Upper lobe of right lung (tissue), 1 donor: ENCODE measurements around the gene TIMP3. TPM values are rescaled to one million over a fixed set of nuclear protein-coding genes. Genes with fewer than 3 reads are reported as not detected.

ENCODE experiments used
- ATAC-seq: fragments of 200-7000 bp; cut with Tn5 transposase; one replicate; pipeline ENCODE4 v1.9.1; 2020; ENCODE audit warnings: mild to moderate bottlenecking, moderate library complexity
- DNase-seq: peaks from one replicate; pipeline ENCODE4 v3.0.0-alpha.2; 2020
- H3K27ac ChIP-seq: fragments of 200-600 bp; one replicate; pipeline ENCODE4 v1.8.0; 2022
- H3K27me3 ChIP-seq: fragments of 200-600 bp; one replicate; pipeline ENCODE4 v1.8.0; 2022; ENCODE audit warnings: mild to moderate bottlenecking
- H3K36me3 ChIP-seq: fragments of 200-600 bp; one replicate; pipeline ENCODE4 v1.8.0; 2022
- H3K4me1 ChIP-seq: fragments of 200-600 bp; one replicate; pipeline ENCODE4 v1.8.0; 2022
- H3K4me3 ChIP-seq: fragments of 200-600 bp; one replicate; pipeline ENCODE4 v1.8.0; 2022; ENCODE audit warnings: mild to moderate bottlenecking
- H3K9me3 ChIP-seq: fragments of 200-600 bp; one replicate; pipeline ENCODE4 v1.8.0; 2022
- intact Hi-C: fragments of 100-400 bp; cut with DNase I; formaldehyde crosslinking; loops from one replicate; pipeline ENCODE4 v1.11.0; 2022
- total RNA-seq: library from RNA; stranded (reverse); fragmentation: NEBNext Ultra II Directional; extraction: Animal tissue kit (Norgen Biotek cat#: 25700); gene quantifications from one replicate; pipeline ENCODE4 v1.2.1, GENCODE V29; 2021
- TF ChIP-seq, protein P1 (sequence below): fragments of 200-600 bp; IDR thresholded peaks from one replicate; pipeline ENCODE4 v1.8.0; 2022; ENCODE audit warnings: antibody characterized with exemption
- donor health status: DM: no; HTN: yes; CAD: no; lungs with severe emphysema.

TIMP3 gene
- total RNA-seq, 1 donor from 2014 or later: 749 TPM

DNA sequence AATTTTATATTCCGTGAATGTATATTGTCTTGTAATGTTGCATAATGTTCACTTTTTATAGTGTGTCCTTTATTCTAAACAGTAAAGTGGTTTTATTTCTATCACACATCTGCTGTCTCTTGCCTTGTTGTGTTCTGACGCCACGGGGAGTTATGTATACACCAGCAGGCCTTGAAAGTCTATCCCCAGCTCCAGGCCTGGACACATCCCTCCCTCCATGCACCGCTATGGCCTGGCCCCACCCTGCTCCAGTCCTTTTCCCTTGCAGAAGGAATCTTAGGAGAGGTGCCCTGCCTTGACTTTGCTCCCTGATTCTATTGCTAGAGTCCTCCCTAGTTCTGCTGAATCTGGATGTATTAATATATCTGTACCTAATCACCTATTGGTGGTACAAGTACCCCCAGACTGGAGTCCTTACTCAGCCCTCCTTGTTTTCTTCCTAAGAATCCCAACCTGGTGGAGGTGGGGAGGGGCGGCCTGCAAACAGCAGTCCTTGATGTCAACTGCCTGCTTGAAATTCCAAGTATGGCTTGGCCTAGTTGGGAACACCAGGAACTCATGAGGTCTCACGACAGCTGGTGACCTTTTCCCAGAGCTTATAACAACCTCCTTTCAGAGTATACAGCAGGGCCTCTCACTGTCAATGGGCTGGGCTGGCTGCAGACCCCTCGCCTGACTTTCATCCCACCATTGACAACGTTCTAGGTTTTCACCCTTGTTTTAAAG, 61.6 kb downstream of the TIMP3 start:
- ATAC-seq (peak; percentile 7), DNase-seq (no peak)
- no peaks in the 10 kb centered on the region for H3K4me1 ChIP-seq
- intact Hi-C loops: no loop called here
- TF ChIP-seq, protein P1, sequence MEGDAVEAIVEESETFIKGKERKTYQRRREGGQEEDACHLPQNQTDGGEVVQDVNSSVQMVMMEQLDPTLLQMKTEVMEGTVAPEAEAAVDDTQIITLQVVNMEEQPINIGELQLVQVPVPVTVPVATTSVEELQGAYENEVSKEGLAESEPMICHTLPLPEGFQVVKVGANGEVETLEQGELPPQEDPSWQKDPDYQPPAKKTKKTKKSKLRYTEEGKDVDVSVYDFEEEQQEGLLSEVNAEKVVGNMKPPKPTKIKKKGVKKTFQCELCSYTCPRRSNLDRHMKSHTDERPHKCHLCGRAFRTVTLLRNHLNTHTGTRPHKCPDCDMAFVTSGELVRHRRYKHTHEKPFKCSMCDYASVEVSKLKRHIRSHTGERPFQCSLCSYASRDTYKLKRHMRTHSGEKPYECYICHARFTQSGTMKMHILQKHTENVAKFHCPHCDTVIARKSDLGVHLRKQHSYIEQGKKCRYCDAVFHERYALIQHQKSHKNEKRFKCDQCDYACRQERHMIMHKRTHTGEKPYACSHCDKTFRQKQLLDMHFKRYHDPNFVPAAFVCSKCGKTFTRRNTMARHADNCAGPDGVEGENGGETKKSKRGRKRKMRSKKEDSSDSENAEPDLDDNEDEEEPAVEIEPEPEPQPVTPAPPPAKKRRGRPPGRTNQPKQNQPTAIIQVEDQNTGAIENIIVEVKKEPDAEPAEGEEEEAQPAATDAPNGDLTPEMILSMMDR: no peak
- H3K27ac ChIP-seq: no peak overlapping the region
- no peak overlapping the region for H3K4me3 ChIP-seq
- H3K27me3 ChIP-seq: no peaks in the 10 kb centered on the region
- H3K36me3 ChIP-seq: peaks cover 37% of the 10 kb centered on the region
- no peaks in the 10 kb centered on the region for H3K9me3 ChIP-seq

DNA sequence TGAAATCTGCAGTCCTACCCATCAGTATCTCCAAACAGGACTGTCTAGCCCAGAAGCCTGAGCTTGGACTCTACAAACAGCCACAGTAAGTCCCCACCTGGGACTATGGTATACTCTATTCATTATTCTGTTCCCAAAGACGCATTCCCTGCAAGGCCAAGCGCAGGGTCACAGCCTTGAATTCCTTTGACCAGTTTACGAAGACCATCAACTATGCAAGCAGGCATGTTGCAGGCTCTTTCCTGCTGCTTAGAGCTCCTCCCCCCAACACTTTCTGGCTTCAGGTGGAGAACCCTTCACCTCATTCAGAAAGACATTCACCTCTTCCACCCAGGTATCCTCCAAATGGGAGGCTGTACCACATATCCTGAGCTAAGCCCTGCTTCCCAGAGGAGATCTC, 62.5 kb downstream of the TIMP3 start:
- TF ChIP-seq, protein P1: no peak
- ATAC-seq: peak; percentile 14

DNA sequence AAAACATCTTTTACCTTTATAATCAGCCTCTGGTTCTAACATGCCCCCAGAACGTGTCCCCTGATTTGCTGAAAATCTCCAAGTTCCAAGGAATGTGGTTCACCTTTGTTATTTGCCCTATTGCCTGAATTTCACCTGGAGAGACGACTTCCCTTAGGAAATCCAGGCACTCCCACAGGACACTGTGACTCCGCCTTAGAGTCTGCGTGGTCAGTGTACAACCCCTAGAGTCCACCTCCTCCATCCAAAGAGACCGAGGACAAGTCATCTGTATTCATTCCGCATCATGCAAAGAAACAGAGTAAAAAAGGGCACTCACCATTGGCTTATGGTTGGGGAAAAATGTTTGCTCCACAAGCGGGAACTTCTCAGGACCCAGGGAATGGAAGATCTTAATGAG, 63.1 kb downstream of the TIMP3 start:
- Histone ChIP-seq H3K36me3 (peaks cover 23% of the 10 kb centered on the region), H3K27me3 (no peaks in the 10 kb centered on the region), H3K9me3 (no peaks in the 10 kb centered on the region), H3K27ac (no peak overlapping the region), H3K4me3 (no peak overlapping the region), H3K4me1 (no peaks in the 10 kb centered on the region)
- DNase-seq (no peak), ATAC-seq (peak; percentile 10)
- TF ChIP-seq, protein P1: no peak
- intact Hi-C loops: no loop called here

More for the DNA sequence above, 62.5 kb downstream of the TIMP3 start:
- Histone ChIP-seq H3K27me3 (no peaks in the 10 kb centered on the region), H3K4me1 (no peaks in the 10 kb centered on the region), H3K27ac (no peak overlapping the region), H3K9me3 (no peaks in the 10 kb centered on the region), H3K4me3 (no peak overlapping the region), H3K36me3 (peaks cover 27% of the 10 kb centered on the region)
- no peak for DNase-seq
- intact Hi-C loops: no loop called here

DNA sequence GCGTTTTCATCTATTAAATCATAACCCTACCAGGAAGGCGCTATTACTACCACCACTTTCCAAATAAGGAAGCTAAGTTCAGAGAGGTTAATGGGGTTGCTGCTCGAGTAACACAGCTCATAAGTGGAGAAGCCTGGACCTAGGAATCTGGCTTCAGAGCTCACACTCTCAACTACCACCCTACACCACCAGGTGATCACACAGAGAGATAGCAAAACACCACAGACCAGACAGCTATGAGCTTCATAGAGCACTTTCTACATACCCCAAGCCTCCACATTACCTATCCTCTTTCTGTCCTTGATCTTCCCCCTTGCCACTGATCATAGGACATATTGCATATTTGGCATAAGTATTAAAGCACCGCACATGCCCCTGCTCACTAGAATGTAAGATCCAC, 65.4 kb downstream of the TIMP3 start:
- no peaks in the 10 kb centered on the region for H3K27me3 ChIP-seq
- ATAC-seq (peak; percentile 7), DNase-seq (no peak)
- intact Hi-C loops: no loop called here
- H3K4me3 ChIP-seq: no peak overlapping the region
- TF ChIP-seq, protein P1: no peak
- H3K27ac ChIP-seq: no peak overlapping the region
- no peaks in the 10 kb centered on the region for H3K36me3 ChIP-seq
- no peaks in the 10 kb centered on the region for H3K4me1 ChIP-seq
- H3K9me3 ChIP-seq: no peaks in the 10 kb centered on the region

DNA sequence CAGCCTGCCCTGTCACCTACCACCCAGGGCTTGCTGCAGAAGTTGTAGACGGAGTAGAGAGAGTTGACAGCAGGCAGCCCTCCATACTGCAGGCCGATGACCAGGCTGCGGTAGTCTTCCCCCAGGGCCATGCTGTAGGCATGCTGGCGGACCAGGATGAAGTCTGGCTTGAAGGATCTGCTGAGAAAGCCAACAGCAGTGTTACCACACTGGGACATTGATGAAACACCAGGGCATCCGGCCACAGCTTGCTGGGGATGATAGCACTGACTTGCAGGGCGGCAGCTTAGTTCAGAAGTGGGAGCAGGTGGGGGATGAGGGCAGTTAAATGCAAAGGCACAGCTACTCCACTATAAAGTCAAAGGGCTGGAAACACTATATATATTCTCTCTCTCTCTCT, 67.4 kb downstream of the TIMP3 start:
- H3K9me3 ChIP-seq: no peaks in the 10 kb centered on the region
- ATAC-seq (no peak), DNase-seq (no peak)
- no peak overlapping the region for H3K4me3 ChIP-seq
- no peak overlapping the region for H3K27ac ChIP-seq
- no peaks in the 10 kb centered on the region for H3K36me3 ChIP-seq
- no peaks in the 10 kb centered on the region for H3K27me3 ChIP-seq
- TF ChIP-seq, protein P1: no peak
- intact Hi-C loops: no loop called here
- no peaks in the 10 kb centered on the region for H3K4me1 ChIP-seq
